GM19452 (cell line): ENCODE data around the gene NSUN6.
"Not testable (repeated sequence)": the region's sequence is repeated elsewhere in the genome, so short reads cannot be mapped to it uniquely, and the experiment has no call there.

Source experiments
- ATAC-seq: cut with Tn5 transposase; IDR thresholded peaks from one replicate; pipeline ENCODE4 v1.9.1; 2021; ENCODE audit not compliant: unreplicated experiment

NSUN6 gene

GRCh38 chr10:18659819-18660535, 8.6 kb upstream of the NSUN6 start:
- peak; percentile 26 for ATAC-seq

GRCh38 chr10:18659125-18659818, 7.9 kb upstream of the NSUN6 start, which contains the start of gene ARL5B:
ARL5B (plus strand) TSS chr10:18659431; CDS start chr10:18659638, 207 bp downstream.
- ATAC-seq: peak; percentile 84

- ATAC-seq: peak; percentile 0
Observed at GRCh38 chr10:18658271-18659124, 7.1 kb upstream of the NSUN6 start.

- no peak for ATAC-seq
Observed at GRCh38 chr10:18656724-18657123, 5.3 kb upstream of the NSUN6 start.

- no peak for ATAC-seq
Observed at GRCh38 chr10:18653112-18653511, 1.7 kb upstream of the NSUN6 start.

GRCh38 chr10:18650404-18650997, 886 bp downstream of the NSUN6 start:
- ATAC-seq: no peak

- no peak for ATAC-seq
Observed at GRCh38 chr10:18649364-18649959, 1.9 kb downstream of the NSUN6 start.

GRCh38 chr10:18647945-18648344, 3.4 kb downstream of the NSUN6 start:
- no peak for ATAC-seq

GRCh38 chr10:18647151-18647550, 4.2 kb downstream of the NSUN6 start:
- ATAC-seq: no peak

- ATAC-seq: not testable (repeated sequence)
Observed at GRCh38 chr10:18639719-18640118, 11.7 kb downstream of the NSUN6 start.

- not testable (repeated sequence) for ATAC-seq
Observed at GRCh38 chr10:18637400-18637799, 14.0 kb downstream of the NSUN6 start.

GRCh38 chr10:18635995-18636394, 15.4 kb downstream of the NSUN6 start:
- no peak for ATAC-seq

GRCh38 chr10:18632500-18632899, 18.9 kb downstream of the NSUN6 start:
- not testable (repeated sequence) for ATAC-seq

- not testable (repeated sequence) for ATAC-seq
Observed at GRCh38 chr10:18627452-18628018, 23.9 kb downstream of the NSUN6 start.

GRCh38 chr10:18625886-18626285, 25.5 kb downstream of the NSUN6 start:
- no peak for ATAC-seq

- ATAC-seq: not testable (repeated sequence)
Observed at GRCh38 chr10:18623671-18624070, 27.7 kb downstream of the NSUN6 start.

- ATAC-seq: peak; percentile 55
Observed at GRCh38 chr10:18620856-18621255, 30.5 kb downstream of the NSUN6 start.

- no peak for ATAC-seq
Observed at GRCh38 chr10:18619016-18619415, 32.4 kb downstream of the NSUN6 start.

- no peak for ATAC-seq
Observed at GRCh38 chr10:18616337-18616736, 35.0 kb downstream of the NSUN6 start.

GRCh38 chr10:18615618-18616017, 35.8 kb downstream of the NSUN6 start:
- ATAC-seq: no peak
